ENCODE data around the gene NPM3.
"Not testable (repeated sequence)": the region's sequence is repeated elsewhere in the genome, so short reads cannot be mapped to it uniquely, and the experiment has no call there.

Gene NPM3

GRCh38 chr10:101793526-101793925 is 10.3 kb upstream of the NPM3 start:
- TF ChIP-seq GABPA (IDR thresholded peaks at IDR 0.05; ENCODE audit: low read depth): no peak
- TF ChIP-seq SPI1 (IDR thresholded peaks at IDR 0.05; ENCODE audit: borderline replicate concordance, low read depth): no peak
- Histone ChIP-seq H3K4me3 (replicated peaks; ENCODE audit: insufficient read depth, low read length) (no peak overlapping the region), H3K27ac (replicated peaks) (no peak overlapping the region), H3K27me3 (ENCODE audit: insufficient read depth, poor library complexity, severe bottlenecking) (no peaks in the 10 kb centered on the region)
- DNase-seq (ENCODE audit: low read depth in 1 of 2, low spot score in 1 of 2): no peak

DNA sequence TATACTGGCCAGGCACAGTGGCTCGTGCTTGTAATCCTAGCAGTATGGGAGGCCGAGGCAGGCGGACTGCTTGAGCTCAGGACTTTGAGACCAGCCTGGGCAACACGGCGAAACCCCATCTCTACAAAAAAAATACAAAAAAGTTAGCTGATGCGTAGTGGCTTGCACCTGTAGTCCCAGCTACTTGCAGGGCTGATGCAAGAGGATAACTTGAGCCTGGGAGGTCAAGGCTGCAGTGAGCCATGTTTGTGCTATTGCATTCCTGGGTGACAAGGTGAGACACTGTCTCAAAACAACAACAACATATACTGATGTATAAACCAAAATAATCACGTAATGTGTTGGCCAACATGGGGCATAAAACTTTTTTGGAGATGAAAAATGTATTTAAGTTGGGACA is 6.4 kb upstream of the NPM3 start:
- TF ChIP-seq GABPA (IDR thresholded peaks at IDR 0.05; ENCODE audit: low read depth) (no peak), POLR2AphosphoS5 (IDR thresholded peaks at IDR 0.05; ENCODE audit: low read depth) (no peak), SPI1 (IDR thresholded peaks at IDR 0.05; ENCODE audit: borderline replicate concordance, low read depth) (no peak)
- TF ChIP-seq, protein P1, sequence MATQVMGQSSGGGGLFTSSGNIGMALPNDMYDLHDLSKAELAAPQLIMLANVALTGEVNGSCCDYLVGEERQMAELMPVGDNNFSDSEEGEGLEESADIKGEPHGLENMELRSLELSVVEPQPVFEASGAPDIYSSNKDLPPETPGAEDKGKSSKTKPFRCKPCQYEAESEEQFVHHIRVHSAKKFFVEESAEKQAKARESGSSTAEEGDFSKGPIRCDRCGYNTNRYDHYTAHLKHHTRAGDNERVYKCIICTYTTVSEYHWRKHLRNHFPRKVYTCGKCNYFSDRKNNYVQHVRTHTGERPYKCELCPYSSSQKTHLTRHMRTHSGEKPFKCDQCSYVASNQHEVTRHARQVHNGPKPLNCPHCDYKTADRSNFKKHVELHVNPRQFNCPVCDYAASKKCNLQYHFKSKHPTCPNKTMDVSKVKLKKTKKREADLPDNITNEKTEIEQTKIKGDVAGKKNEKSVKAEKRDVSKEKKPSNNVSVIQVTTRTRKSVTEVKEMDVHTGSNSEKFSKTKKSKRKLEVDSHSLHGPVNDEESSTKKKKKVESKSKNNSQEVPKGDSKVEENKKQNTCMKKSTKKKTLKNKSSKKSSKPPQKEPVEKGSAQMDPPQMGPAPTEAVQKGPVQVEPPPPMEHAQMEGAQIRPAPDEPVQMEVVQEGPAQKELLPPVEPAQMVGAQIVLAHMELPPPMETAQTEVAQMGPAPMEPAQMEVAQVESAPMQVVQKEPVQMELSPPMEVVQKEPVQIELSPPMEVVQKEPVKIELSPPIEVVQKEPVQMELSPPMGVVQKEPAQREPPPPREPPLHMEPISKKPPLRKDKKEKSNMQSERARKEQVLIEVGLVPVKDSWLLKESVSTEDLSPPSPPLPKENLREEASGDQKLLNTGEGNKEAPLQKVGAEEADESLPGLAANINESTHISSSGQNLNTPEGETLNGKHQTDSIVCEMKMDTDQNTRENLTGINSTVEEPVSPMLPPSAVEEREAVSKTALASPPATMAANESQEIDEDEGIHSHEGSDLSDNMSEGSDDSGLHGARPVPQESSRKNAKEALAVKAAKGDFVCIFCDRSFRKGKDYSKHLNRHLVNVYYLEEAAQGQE (IDR thresholded peaks at IDR 0.05; ENCODE audit: insufficient replicate concordance, low read depth): no peak
- TF ChIP-seq, protein P2, sequence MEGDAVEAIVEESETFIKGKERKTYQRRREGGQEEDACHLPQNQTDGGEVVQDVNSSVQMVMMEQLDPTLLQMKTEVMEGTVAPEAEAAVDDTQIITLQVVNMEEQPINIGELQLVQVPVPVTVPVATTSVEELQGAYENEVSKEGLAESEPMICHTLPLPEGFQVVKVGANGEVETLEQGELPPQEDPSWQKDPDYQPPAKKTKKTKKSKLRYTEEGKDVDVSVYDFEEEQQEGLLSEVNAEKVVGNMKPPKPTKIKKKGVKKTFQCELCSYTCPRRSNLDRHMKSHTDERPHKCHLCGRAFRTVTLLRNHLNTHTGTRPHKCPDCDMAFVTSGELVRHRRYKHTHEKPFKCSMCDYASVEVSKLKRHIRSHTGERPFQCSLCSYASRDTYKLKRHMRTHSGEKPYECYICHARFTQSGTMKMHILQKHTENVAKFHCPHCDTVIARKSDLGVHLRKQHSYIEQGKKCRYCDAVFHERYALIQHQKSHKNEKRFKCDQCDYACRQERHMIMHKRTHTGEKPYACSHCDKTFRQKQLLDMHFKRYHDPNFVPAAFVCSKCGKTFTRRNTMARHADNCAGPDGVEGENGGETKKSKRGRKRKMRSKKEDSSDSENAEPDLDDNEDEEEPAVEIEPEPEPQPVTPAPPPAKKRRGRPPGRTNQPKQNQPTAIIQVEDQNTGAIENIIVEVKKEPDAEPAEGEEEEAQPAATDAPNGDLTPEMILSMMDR (IDR thresholded peaks at IDR 0.05; ENCODE audit: insufficient read depth, low read length): no peak
- H3K4me3 ChIP-seq (replicated peaks; ENCODE audit: insufficient read depth, low read length): no peak overlapping the region
- DNase-seq (ENCODE audit: low read depth in 1 of 2, low spot score in 1 of 2): no peak
- H3K27ac ChIP-seq (replicated peaks): no peak overlapping the region
- H3K27me3 ChIP-seq (ENCODE audit: insufficient read depth, poor library complexity, severe bottlenecking): no peaks in the 10 kb centered on the region

GRCh38 chr10:101789231-101789630 is 6.0 kb upstream of the NPM3 start:
- not testable (repeated sequence) for H3K27ac ChIP-seq (replicated peaks); H3K4me3 ChIP-seq (replicated peaks; ENCODE audit: insufficient read depth, low read length); H3K27me3 ChIP-seq (ENCODE audit: insufficient read depth, poor library complexity, severe bottlenecking); DNase-seq (ENCODE audit: low read depth in 1 of 2, low spot score in 1 of 2)

DNA sequence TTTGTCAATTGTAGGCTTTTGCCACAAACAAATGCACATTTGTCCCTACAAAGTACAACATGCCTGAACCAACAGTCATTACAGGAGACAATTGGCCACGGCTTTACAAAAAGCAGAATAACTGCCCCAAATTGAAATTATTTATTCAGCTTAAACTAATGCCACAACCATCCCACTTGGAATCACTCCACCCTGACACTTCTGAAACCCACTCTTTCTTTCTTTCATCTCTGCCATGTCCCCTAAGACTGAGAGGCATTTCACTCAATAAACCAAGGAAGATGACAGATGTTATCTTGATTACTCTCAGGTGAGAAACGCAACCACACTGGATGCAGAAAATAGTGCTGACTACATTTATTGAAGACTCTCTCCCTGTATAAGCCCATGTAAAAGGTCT is 2.6 kb upstream of the NPM3 start:
- no peak overlapping the region for H3K4me3 ChIP-seq (replicated peaks; ENCODE audit: insufficient read depth, low read length)
- no peak for DNase-seq (ENCODE audit: low read depth in 1 of 2, low spot score in 1 of 2)
- TF ChIP-seq POLR2AphosphoS5 (IDR thresholded peaks at IDR 0.05; ENCODE audit: low read depth) (no peak), SPI1 (IDR thresholded peaks at IDR 0.05; ENCODE audit: borderline replicate concordance, low read depth) (no peak), GABPA (IDR thresholded peaks at IDR 0.05; ENCODE audit: low read depth) (no peak)
- TF ChIP-seq, protein P1 (IDR thresholded peaks at IDR 0.05; ENCODE audit: insufficient replicate concordance, low read depth): no peak
- TF ChIP-seq, protein P2 (IDR thresholded peaks at IDR 0.05; ENCODE audit: insufficient read depth, low read length): no peak
- no peaks in the 10 kb centered on the region for H3K27me3 ChIP-seq (ENCODE audit: insufficient read depth, poor library complexity, severe bottlenecking)
- no peak overlapping the region for H3K27ac ChIP-seq (replicated peaks)

GRCh38 chr10:101784558-101784957 is 1.3 kb upstream of the NPM3 start:
- Histone ChIP-seq H3K27ac (replicated peaks) (no peak overlapping the region), H3K4me3 (replicated peaks; ENCODE audit: insufficient read depth, low read length) (no peak overlapping the region), H3K27me3 (ENCODE audit: insufficient read depth, poor library complexity, severe bottlenecking) (no peaks in the 10 kb centered on the region)
- no peak for DNase-seq (ENCODE audit: low read depth in 1 of 2, low spot score in 1 of 2)
- no peak for TF ChIP-seq GABPA (IDR thresholded peaks at IDR 0.05; ENCODE audit: low read depth)
- no peak for TF ChIP-seq SPI1 (IDR thresholded peaks at IDR 0.05; ENCODE audit: borderline replicate concordance, low read depth)
- TF ChIP-seq, protein P1 (IDR thresholded peaks at IDR 0.05; ENCODE audit: insufficient replicate concordance, low read depth): no peak
- TF ChIP-seq, protein P2 (IDR thresholded peaks at IDR 0.05; ENCODE audit: insufficient read depth, low read length): no peak
- no peak for TF ChIP-seq POLR2AphosphoS5 (IDR thresholded peaks at IDR 0.05; ENCODE audit: low read depth)
